HG03066 (cell line): ENCODE measurements around the gene DCLK1.
"Not testable (repeated sequence)": the region's sequence is repeated elsewhere in the genome, so short reads cannot be mapped to it uniquely, and the experiment has no call there.

ENCODE experiments used
- ATAC-seq: cut with Tn5 transposase; IDR thresholded peaks from one replicate; pipeline ENCODE4 v1.9.1; 2021; ENCODE audit warnings: low read depth; ENCODE audit not compliant: unreplicated experiment

DCLK1 gene

GRCh38 chr13:36089130-36089647 lies 42.0 kb downstream of the DCLK1 start:
- no peak for ATAC-seq

- ATAC-seq: no peak
Measured at GRCh38 chr13:36088463-36088862, 42.7 kb downstream of the DCLK1 start.

- ATAC-seq: no peak
Measured at GRCh38 chr13:36088001-36088400, 43.2 kb downstream of the DCLK1 start.

GRCh38 chr13:36086117-36086516 lies 45.1 kb downstream of the DCLK1 start:
- ATAC-seq: no peak

GRCh38 chr13:36084131-36084530 lies 47.1 kb downstream of the DCLK1 start:
- no peak for ATAC-seq

GRCh38 chr13:36082806-36083205 lies 48.4 kb downstream of the DCLK1 start:
- no peak for ATAC-seq

GRCh38 chr13:36082396-36082795 lies 48.8 kb downstream of the DCLK1 start:
- ATAC-seq: no peak

- no peak for ATAC-seq
Measured at GRCh38 chr13:36076211-36076610, 55.0 kb downstream of the DCLK1 start.

GRCh38 chr13:36074659-36075058 lies 56.5 kb downstream of the DCLK1 start:
- no peak for ATAC-seq

GRCh38 chr13:36072152-36072935 lies 58.8 kb downstream of the DCLK1 start:
- ATAC-seq: no peak

- ATAC-seq: not testable (repeated sequence)
Measured at GRCh38 chr13:36070504-36071192, 60.5 kb downstream of the DCLK1 start.

GRCh38 chr13:36069881-36070366 lies 61.3 kb downstream of the DCLK1 start:
- no peak for ATAC-seq

- no peak for ATAC-seq
Measured at GRCh38 chr13:36068991-36069390, 62.2 kb downstream of the DCLK1 start.

- no peak for ATAC-seq
Measured at GRCh38 chr13:36068566-36068965, 62.6 kb downstream of the DCLK1 start.

- no peak for ATAC-seq
Measured at GRCh38 chr13:36067746-36068381, 63.3 kb downstream of the DCLK1 start.

GRCh38 chr13:36062249-36062648 lies 68.9 kb downstream of the DCLK1 start:
- no peak for ATAC-seq

GRCh38 chr13:36061621-36062020 lies 69.6 kb downstream of the DCLK1 start:
- ATAC-seq: no peak

GRCh38 chr13:36061054-36061453 lies 70.1 kb downstream of the DCLK1 start:
- no peak for ATAC-seq

- ATAC-seq: no peak
Measured at GRCh38 chr13:36059321-36059720, 71.9 kb downstream of the DCLK1 start.

- ATAC-seq: no peak
Measured at GRCh38 chr13:36058116-36058515, 73.1 kb downstream of the DCLK1 start.

- no peak for ATAC-seq
Measured at GRCh38 chr13:36057547-36057946, 73.6 kb downstream of the DCLK1 start.
